NK-92 treated with Interleukin-12 subunit alpha and Interleukin-12 subunit beta, amount 100 ng/mL, for 24 hours (cell line): Measurements from ENCODE around the gene DPY19L2.
"Not testable (repeated sequence)": the region's sequence is repeated elsewhere in the genome, so short reads cannot be mapped to it uniquely, and the experiment has no call there.

Experiments
- DNase-seq: peaks from one replicate; lab custom pipeline; 2025; lab: John Stamatoyannopoulos, UW

The DPY19L2 gene

DNA sequence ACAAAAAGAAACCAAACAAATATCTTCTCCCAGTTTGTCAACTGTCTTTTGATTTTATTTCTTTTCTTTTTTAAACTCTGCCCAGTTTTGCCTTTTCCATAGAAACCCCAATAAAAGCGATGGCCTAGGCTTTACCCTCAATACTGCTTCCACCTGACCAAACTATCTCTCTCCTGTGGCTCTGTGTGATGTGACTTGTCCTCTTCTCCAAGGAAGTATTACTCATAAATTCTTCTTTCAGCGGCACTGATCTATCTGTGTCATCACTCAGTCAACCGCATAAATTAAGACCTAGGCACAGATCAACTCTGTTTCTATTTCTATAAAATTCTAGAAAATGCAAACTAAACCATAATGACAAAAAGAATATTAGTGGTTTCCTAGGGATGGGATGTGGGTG is 9.8 kb downstream of the DPY19L2 start:
- not testable (repeated sequence) for DNase-seq

DNA sequence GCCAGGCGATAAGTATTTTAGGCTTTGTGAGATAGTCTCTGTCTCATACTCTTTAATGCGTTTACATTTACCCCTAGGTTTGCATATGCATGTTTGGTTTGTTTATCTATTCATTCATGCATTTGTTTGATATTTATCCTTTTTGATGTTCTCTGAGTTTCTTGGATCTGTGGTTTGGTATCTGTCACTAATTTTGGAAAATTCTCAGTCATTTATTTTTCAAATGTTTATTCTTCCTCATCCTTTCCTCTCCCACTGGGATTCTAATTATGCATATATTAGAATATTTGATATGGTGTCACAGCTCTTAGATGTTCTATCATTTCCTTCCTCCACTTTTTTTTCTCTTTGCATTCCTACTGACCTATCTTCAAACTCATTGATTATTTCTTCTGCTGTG is 11.9 kb downstream of the DPY19L2 start:
- DNase-seq = not testable (repeated sequence)

DNA sequence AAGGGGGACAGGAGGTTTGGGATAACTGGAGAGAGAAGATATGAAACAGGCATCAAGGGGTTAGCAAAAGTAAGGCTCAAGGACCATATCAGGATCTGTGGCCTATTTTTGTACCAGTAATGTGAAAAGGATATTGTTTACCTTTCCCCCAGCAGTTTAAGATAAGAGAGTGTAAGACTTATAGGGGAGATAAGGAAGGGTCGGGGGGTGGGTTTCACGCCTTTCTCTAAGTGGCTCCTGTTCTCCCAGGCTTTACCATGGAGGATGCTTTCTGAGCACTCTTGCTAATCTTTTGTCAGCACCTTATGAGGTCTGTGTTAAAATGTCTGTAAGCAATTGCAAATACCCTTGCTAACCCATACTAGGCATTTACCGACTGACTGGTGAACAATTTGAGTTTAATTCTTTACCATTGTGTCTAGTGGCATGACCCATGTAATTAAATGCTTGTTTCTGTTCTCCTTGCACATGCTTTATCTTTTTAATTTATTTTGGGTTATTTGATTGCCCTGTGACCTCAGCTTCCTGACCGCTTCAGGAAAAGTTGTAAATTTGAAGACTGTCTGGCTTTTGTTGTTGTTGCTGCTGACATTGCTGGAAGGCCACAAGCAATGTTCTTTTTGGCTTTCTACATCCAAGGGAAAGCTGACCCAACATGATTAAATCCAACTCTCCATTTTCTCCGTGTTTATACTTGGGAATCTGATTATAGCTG is 12.6 kb downstream of the DPY19L2 start:
- not testable (repeated sequence) for DNase-seq

- DNase-seq = not testable (repeated sequence)
These were observed 13.8 kb downstream of the DPY19L2 start for GRCh38 chr12:63654481-63654880.

DNA sequence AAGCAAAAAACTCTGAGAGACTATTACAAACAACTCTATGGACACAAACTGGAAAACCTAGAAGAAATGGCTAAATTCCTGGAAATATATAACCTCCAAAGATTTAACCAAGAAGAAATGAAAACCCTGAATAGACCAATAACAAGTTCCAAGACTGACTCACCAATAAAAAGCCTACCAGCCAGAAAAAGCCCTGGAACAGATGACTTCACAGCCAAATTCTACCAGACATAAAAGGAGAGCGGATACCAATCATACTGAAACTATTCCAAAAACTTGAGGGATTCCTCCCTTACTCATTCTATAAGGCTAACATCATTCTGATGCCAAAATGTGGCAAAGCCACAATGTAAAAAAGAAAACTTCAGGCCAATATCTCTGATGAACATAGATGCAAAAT is 18.8 kb downstream of the DPY19L2 start:
- DNase-seq = not testable (repeated sequence)

DNA sequence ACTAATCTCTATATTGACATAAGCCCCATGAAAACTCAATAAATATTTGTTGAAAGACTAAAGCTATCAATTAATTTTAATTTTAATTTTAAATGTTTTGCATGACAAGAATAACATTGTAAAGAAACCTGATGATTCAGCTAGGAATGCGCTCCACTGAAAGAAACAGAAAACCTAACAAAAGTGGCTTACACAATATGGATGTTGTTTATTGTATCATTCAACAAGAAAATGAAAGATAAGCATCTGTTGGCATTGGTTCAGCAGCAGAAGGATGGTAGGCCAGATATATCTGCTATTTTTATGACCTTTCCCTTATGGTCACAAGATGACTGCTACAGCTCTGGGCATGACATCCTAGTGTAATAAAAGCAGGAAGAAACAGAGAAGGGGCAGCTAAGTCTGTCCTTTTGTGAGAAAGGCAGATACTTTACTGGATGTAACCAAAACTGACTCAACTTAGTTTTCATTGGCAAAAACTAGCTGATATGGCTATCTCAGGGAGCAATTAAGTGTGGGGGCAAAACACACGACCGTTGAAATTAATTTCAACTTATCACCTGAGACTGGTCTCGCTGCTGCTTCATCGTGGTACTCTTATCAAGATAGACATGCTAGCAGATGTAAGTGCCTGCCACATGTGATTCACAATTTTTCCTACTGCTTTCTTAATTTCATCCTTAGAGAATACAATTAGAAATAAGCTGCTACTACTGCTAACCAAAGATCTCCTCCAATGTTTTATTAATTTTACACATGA is 24.7 kb downstream of the DPY19L2 start:
- DNase-seq = not testable (repeated sequence)

GRCh38 chr12:63624258-63624657 is 44.0 kb downstream of the DPY19L2 start:
- not testable (repeated sequence) for DNase-seq

GRCh38 chr12:63615544-63615943 is 52.7 kb downstream of the DPY19L2 start:
- not testable (repeated sequence) for DNase-seq

- DNase-seq = not testable (repeated sequence)
These were observed 57.0 kb downstream of the DPY19L2 start for GRCh38 chr12:63611285-63611684.

DNA sequence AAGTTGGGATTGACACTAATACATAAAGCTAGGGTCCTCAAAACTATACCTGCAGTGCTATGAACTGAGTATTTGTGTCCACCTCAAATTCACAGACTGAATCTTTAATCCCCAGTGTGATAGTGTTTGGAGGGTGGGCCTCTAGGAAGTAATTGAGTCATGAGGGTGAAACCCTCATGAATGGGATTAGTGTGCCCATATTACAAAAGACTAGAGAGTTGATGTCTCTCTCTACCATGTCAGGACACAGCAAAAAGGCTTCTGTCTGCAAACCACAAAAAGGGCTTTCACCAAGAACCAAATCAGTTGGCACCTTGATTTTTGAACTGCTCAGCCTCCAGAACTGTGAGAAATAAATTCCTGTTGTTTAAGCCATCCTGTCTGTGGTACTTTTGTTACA is 59.0 kb downstream of the DPY19L2 start:
- DNase-seq = not testable (repeated sequence)

DNA sequence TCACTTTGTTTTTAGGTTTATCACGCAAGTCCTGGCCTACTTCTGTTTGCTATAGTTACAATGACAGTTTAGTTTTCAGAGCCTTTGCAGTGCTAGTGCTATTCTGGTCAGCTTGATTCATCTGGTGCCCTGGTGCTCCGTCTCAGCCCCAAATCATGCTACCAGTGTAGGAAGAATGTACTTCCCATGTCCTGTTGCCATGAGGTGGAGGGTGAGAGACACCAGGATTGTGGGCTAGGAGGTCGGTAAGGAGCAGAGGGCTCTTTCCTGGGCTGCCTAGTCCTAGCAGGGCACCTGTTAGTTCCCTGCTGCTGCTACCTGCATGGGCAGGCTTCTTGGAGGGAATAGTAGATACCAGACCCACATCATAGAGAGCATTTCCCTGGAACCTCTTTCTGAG is 63.3 kb downstream of the DPY19L2 start:
- DNase-seq = not testable (repeated sequence)

- DNase-seq = not testable (repeated sequence)
These were observed 73.5 kb downstream of the DPY19L2 start for GRCh38 chr12:63594828-63595227.

- DNase-seq = not testable (repeated sequence)
These were observed 83.9 kb downstream of the DPY19L2 start for GRCh38 chr12:63584426-63584825.

GRCh38 chr12:63583289-63583688 is 85.0 kb downstream of the DPY19L2 start:
- DNase-seq = not testable (repeated sequence)

GRCh38 chr12:63577631-63578030 is 90.7 kb downstream of the DPY19L2 start:
- DNase-seq = not testable (repeated sequence)

- not testable (repeated sequence) for DNase-seq
These were observed 96.3 kb downstream of the DPY19L2 start for GRCh38 chr12:63572038-63572437.

DNA sequence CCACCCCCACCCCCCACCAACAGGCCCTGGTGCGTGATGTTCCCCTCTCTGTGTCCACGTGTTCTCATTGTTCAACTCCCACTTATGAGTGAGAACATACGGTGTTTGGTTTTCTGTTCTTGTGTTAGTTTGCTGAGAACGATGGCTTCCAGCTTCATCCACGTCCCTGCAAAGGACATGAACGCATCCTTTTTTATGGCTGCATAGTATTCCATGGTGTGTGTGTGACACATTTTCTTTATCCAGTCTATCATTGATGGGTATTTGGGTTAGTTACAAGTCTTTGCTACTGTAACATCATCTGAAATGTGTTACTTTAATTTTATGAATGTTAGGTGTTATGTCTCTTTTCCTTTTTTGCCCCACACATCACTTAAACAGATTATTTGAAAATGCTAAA is 109.8 kb downstream of the DPY19L2 start:
- not testable (repeated sequence) for DNase-seq

DNA sequence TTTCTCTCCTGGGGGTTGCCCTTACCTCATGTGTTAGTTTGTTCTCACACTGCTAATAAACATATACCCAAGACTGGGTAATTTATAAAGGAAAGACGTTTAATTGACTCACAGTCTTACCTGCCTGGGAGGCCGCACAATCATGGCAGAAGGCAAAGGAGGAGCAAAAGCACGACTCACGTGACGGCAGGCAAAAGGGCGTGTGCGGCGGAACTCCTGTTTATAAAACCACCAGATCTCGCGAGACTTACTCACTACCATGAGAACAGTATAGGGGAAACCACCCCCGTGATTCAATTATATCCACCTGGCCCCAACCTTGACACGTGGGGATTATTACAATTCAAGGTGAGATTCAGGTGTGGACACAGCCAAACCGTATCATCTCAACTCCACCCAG is 116.9 kb downstream of the DPY19L2 start:
- DNase-seq = not testable (repeated sequence)

DNA sequence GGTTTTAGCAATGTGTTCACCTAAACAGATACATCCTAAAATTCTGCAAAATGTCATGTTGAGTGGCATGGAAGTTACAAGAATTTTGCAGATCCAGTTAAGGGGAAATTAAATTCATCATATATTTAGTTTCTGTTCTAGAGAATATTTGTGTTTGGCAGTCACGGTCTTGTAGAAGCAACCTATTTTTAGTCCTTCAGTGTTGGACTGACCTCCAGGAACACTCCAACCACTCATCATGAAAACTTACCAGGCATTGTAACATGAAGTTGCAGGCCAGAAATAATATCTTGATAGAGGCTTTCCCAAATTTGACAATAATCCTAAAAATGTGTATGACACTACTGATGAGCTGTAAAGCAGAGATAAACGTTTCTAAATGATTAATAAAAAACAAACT is 119.3 kb downstream of the DPY19L2 start:
- not testable (repeated sequence) for DNase-seq

- not testable (repeated sequence) for DNase-seq
These were observed 122.9 kb downstream of the DPY19L2 start for GRCh38 chr12:63545298-63545916.

DNA sequence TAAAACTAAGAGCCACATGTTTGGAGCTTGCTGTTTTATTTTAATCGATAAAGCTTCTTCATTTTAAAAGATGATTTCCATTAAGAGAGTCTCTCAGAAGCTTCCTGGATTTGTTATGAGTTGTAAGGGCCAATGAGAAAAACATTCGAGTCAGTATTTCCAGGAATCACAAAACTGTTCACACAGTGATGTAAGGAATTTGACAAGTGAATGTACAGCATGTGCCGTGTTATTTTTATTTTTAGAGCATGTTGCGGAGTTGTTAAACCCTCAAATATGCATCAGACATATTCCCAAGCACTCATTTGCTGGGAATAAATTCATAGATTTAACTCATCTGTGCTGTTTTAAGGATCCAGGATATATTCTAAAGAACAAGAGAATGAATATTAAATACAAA is 129.6 kb downstream of the DPY19L2 start:
- DNase-seq = not testable (repeated sequence)

- not testable (repeated sequence) for DNase-seq
These were observed 130.5 kb downstream of the DPY19L2 start for GRCh38 chr12:63537838-63538237.

DNA sequence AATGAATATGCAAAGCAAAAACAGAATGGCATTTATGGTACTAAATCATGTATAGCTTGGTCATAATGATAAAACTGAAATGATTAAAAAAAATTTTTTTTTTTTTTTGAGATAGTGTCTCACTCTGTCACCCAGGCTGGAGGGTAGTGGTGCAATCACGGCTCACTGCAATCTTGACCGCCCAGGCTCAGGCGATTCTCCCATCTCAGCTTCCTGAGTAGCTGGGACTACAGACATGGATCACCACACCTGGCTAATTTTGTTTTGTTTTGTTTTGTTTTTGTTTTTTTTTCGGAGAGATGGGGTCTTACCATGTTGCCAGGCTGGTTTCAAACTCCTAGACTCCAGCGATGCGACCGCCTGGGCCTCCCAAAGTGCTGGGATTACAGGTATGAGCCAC is 138.7 kb downstream of the DPY19L2 start:
- DNase-seq = not testable (repeated sequence)
